H1 (cell line): Measurements from ENCODE around the gene MOV10L1. TPM values are rescaled to one million over a fixed set of nuclear protein-coding genes. Genes with fewer than 3 reads are reported as not detected.

Experiments
- CTCF ChIA-PET: fragments of 300-600 bp; sonication (Branson Sonifier 250); formaldehyde crosslinking; loops from one replicate; lab custom pipeline; 2021; ENCODE audit not compliant: partially characterized antibody; lab: Charles Lee
- POLR2A ChIA-PET: fragments of 300-600 bp; sonication (Branson Sonifier 250); formaldehyde crosslinking; loops from one replicate; lab custom pipeline; 2021; ENCODE audit warnings: inconsistent platforms; ENCODE audit not compliant: partially characterized antibody; lab: Charles Lee
- DNase-seq, 2 experiments: peaks; one replicate each; pipeline versions ENCODE4 v3.0.0 to v3.0.0-alpha.2; 2010 to 2022; ENCODE audit warnings: low spot score in 2 of 2, low read depth in 1 of 2, mixed read lengths in 1 of 2
- FAIRE-seq: peaks from 2 replicates; lab custom pipeline; 2011; peaks lifted over from hg19 to GRCh38; lab: Jason Lieb, UNC
- H2AFZ ChIP-seq: 2 replicates; pipeline ENCODE4 v1.8.1; 2012; ENCODE audit warnings: low read length, inconsistent platforms
- H2AK5ac ChIP-seq: 2 replicates; pipeline ENCODE4 v1.6.1; 2013; ENCODE audit warnings: low read depth, low read length
- H2BK120ac ChIP-seq: replicated peaks from 2 replicates; pipeline ENCODE3; 2013; ENCODE audit warnings: low read depth, low read length, inconsistent platforms
- H2BK12ac ChIP-seq: 2 replicates; pipeline ENCODE4 v1.6.1; 2013; ENCODE audit warnings: low read depth, low read length
- H2BK15ac ChIP-seq: 2 replicates; pipeline ENCODE4 v1.6.1; 2013; ENCODE audit warnings: low read length
- H2BK20ac ChIP-seq: 2 replicates; pipeline ENCODE4 v1.6.1; 2013; ENCODE audit warnings: low read length
- H2BK5ac ChIP-seq: 2 replicates; pipeline ENCODE4 v1.6.1; 2013; ENCODE audit warnings: low read depth, low read length
- H3K14ac ChIP-seq: 2 replicates; pipeline ENCODE4 v1.6.1; 2013; ENCODE audit warnings: inconsistent platforms; ENCODE audit not compliant: insufficient read length
- H3K18ac ChIP-seq: 2 replicates; pipeline ENCODE4 v1.6.1; 2013; ENCODE audit warnings: low read length; ENCODE audit errors: extremely low read depth
- H3K23ac ChIP-seq: 2 replicates; pipeline ENCODE4 v1.6.1; 2013; ENCODE audit warnings: inconsistent platforms; ENCODE audit not compliant: insufficient read length
- H3K23me2 ChIP-seq: 2 replicates; pipeline ENCODE4 v1.6.1; 2013; ENCODE audit warnings: low read depth, low read length
- H3K27ac ChIP-seq: 2 replicates; pipeline ENCODE4 v1.6.1; 2011; ENCODE audit warnings: low read depth, low read length, inconsistent platforms
- H3K27me3 ChIP-seq, 4 experiments: replicated peaks in 1 of 4; 1 replicate in 1 of 4; 2 replicates in 3 of 4; pipeline versions ENCODE4 v1.6.1 to v1.8.1; 2011 to 2013; ENCODE audit warnings: low read length in 3 of 4, mild to moderate bottlenecking in 3 of 4, inconsistent platforms in 2 of 4, mixed read lengths in 2 of 4, moderate library complexity in 1 of 4; ENCODE audit not compliant: control insufficient read depth in 3 of 4, insufficient read depth in 3 of 4; ENCODE audit errors: extremely low read depth in 1 of 4
- H3K36me3 ChIP-seq, 4 experiments: 2 replicates each; pipeline versions ENCODE4 v1.6.1 to v1.8.1; 2011 to 2013; ENCODE audit warnings: mild to moderate bottlenecking in 4 of 4, low read length in 3 of 4, moderate library complexity in 2 of 4, control low read depth in 1 of 4, inconsistent platforms in 1 of 4; ENCODE audit not compliant: insufficient read depth in 4 of 4, control insufficient read depth in 2 of 4
- H3K4ac ChIP-seq: replicated peaks from 2 replicates; pipeline ENCODE3; 2013; ENCODE audit warnings: low read length, low read depth, mixed read lengths, inconsistent platforms; ENCODE audit not compliant: insufficient read length
- H3K4me1 ChIP-seq, 4 experiments: replicated peaks in 1 of 4; 1 replicate in 1 of 4; 2 replicates in 3 of 4; pipeline versions ENCODE4 v1.6.1 to v1.8.1; 2011 to 2013; ENCODE audit warnings: low read length in 3 of 4, inconsistent platforms in 2 of 4, mixed read lengths in 1 of 4; ENCODE audit not compliant: insufficient read depth in 4 of 4, control insufficient read depth in 3 of 4
- H3K4me2 ChIP-seq, 2 experiments: 2 replicates each; pipeline versions ENCODE4 v1.6.1 to v1.8.1; 2011 to 2013; ENCODE audit warnings: low read depth in 2 of 2, low read length in 2 of 2, control low read depth in 1 of 2, inconsistent platforms in 1 of 2, mild to moderate bottlenecking in 1 of 2; ENCODE audit not compliant: insufficient read depth in 1 of 2
- H3K4me3 ChIP-seq, 4 experiments: fragments of 200-600, 300-600 bp in 1 of 4; sonication (generic), shearing (Covaris generic), sonication (Bioruptor Twin) in 1 of 4; 2 replicates each; pipeline versions ENCODE4 v1.5.1 to v1.8.1; 2011 to 2016; ENCODE audit warnings: low read length in 4 of 4, low read depth in 3 of 4, control low read depth in 2 of 4, inconsistent platforms in 2 of 4, mild to moderate bottlenecking in 2 of 4, mixed read lengths in 1 of 4, moderate library complexity in 1 of 4; ENCODE audit not compliant: insufficient read depth in 2 of 4; ENCODE audit errors: extremely low read depth in 1 of 4
- H3K56ac ChIP-seq: replicated peaks from 2 replicates; pipeline ENCODE3; 2013; ENCODE audit warnings: low read depth, mild to moderate bottlenecking, mixed read lengths, low read length, inconsistent platforms; ENCODE audit not compliant: insufficient read length
- H3K79me1 ChIP-seq: 2 replicates; pipeline ENCODE4 v1.6.1; 2013; ENCODE audit warnings: low read depth, low read length, control low read depth
- H3K79me2 ChIP-seq, 2 experiments: 2 replicates each; pipeline versions ENCODE4 v1.6.1 to v1.8.1; 2012 to 2013; ENCODE audit warnings: low read length in 2 of 2, mild to moderate bottlenecking in 2 of 2, inconsistent platforms in 1 of 2; ENCODE audit not compliant: insufficient read depth in 2 of 2, control insufficient read depth in 1 of 2
- H3K9ac ChIP-seq, 4 experiments: replicated peaks in 1 of 4; 1 replicate in 1 of 4; 2 replicates in 3 of 4; pipeline versions ENCODE4 v1.6.1 to v1.8.1; 2011 to 2013; ENCODE audit warnings: low read depth in 3 of 4, low read length in 3 of 4, control low read depth in 2 of 4, mild to moderate bottlenecking in 2 of 4, moderate library complexity in 2 of 4, inconsistent platforms in 1 of 4; ENCODE audit errors: extremely low read depth in 1 of 4
- H3K9me3 ChIP-seq, 2 experiments: 2 replicates each; pipeline versions ENCODE4 v1.6.1 to v1.8.1; 2012 to 2013; ENCODE audit warnings: mild to moderate bottlenecking in 2 of 2, moderate library complexity in 2 of 2, control low read depth in 1 of 2, inconsistent platforms in 1 of 2, low read depth in 1 of 2, low read length in 1 of 2, mixed read lengths in 1 of 2; ENCODE audit not compliant: insufficient read depth in 2 of 2
- H4K20me1 ChIP-seq, 2 experiments: replicated peaks in 1 of 2; 2 replicates each; pipeline versions ENCODE3 to v1.8.1; 2011 to 2013; ENCODE audit warnings: inconsistent platforms in 2 of 2, low read length in 2 of 2, mild to moderate bottlenecking in 1 of 2; ENCODE audit not compliant: insufficient read depth in 2 of 2, control insufficient read depth in 1 of 2
- H4K5ac ChIP-seq: 2 replicates; pipeline ENCODE4 v1.6.1; 2013; ENCODE audit warnings: low read length, low read depth, mixed read lengths, inconsistent platforms; ENCODE audit not compliant: insufficient read length
- H4K8ac ChIP-seq: 2 replicates; pipeline ENCODE4 v1.8.0; 2013; ENCODE audit warnings: mild to moderate bottlenecking, moderate library complexity, low read length, inconsistent platforms; ENCODE audit not compliant: insufficient read depth; ENCODE audit errors: extremely low read depth
- H4K91ac ChIP-seq: replicated peaks from 2 replicates; pipeline ENCODE3; 2013; ENCODE audit warnings: low read length, mixed read lengths, inconsistent platforms; ENCODE audit not compliant: insufficient read length
- ASH2L ChIP-seq: fragments of 200-600, 300-600 bp; sonication (generic); IDR thresholded peaks from one replicate; pipeline ENCODE4 v1.7.1; 2017; ENCODE audit warnings: low read length
- WGBS, 2 experiments: shearing (Covaris generic) in 1 of 2; methylation state at CpG; one replicate each; pipeline versions ENCODE4 v1.1.6 to v1.1.7; 2013 to 2015; ENCODE audit warnings: low lambda C conversion rate in 2 of 2, mixed read lengths in 2 of 2, inconsistent platforms in 1 of 2, low coverage in 1 of 2, missing lambda C conversion rate in 1 of 2; ENCODE audit not compliant: insufficient replicate concordance in 2 of 2, insufficient coverage in 1 of 2, insufficient read length in 1 of 2; ENCODE audit errors: extremely low coverage in 1 of 2, missing lambda C conversion rate in 1 of 2; 5-methylcytosine and 5-hydroxymethylcytosine counted together
- polyA plus RNA-seq, 7 experiments: library from polyadenylated mRNA; depleted of rRNA in 3 of 7; stranded (reverse) in 5 of 7; unstranded in 2 of 7; fragments of >200 nt in 5 of 7; fragments of 200-250 nt in 2 of 7; gene quantifications; 1 replicate in 5 of 7; 2 replicates in 1 of 7; 4 replicates in 1 of 7; pipeline versions ENCODE4 v1.2.1 to v1.2.3, GENCODE V29; 2011 to 2013; ENCODE audit warnings: missing spikeins in 2 of 7, mixed read lengths in 2 of 7
- total RNA-seq: library from RNA; stranded (reverse); fragmentation: NEBNext Ultra II Directional; extraction: Animal tissue kit (Norgen Biotek cat#: 25700); gene quantifications from 2 replicates; pipeline ENCODE4 v1.2.1, GENCODE V29; 2021

MOV10L1 gene
- total and polyA plus RNA-seq, 2 of the 8 experiments (the other 6 are each of a cell fraction or from before 2014, with no cell fraction given): 0.32 TPM; not detected in 1

- Histone ChIP-seq H3K4ac (no peak overlapping the region), H3K9ac (no peak overlapping the region), H2AFZ (no peak overlapping the region), H3K79me2 (no peaks in the 10 kb centered on the region), H3K27ac (no peak overlapping the region), H2BK5ac (no peak overlapping the region), H2BK20ac (no peak overlapping the region), H3K9me3 (no peaks in the 10 kb centered on the region), H4K5ac (no peak overlapping the region), H3K27me3 (no peaks in the 10 kb centered on the region), H3K23ac (no peak overlapping the region), H4K91ac (no peak overlapping the region), H3K56ac (no peak overlapping the region), H2BK120ac (no peak overlapping the region), H3K14ac (no peak overlapping the region), H3K36me3 (no peaks in the 10 kb centered on the region), H3K4me1 (no peaks in the 10 kb centered on the region), H3K18ac (no peak overlapping the region), H3K4me2 (no peak overlapping the region), H3K4me3 (no peak overlapping the region), H3K23me2 (no peaks in the 10 kb centered on the region), H4K8ac (no peak overlapping the region), H2BK12ac (no peak overlapping the region), H2AK5ac (no peak overlapping the region), H4K20me1 (no peaks in the 10 kb centered on the region), H2BK15ac (no peak overlapping the region), H3K79me1 (no peaks in the 10 kb centered on the region)
- DNase-seq (no peak), FAIRE-seq (no peak)
- 91% methylated on average over 15 of the region's 15 CpGs; no CpG with 5 or more reads in 1 of the 2 experiments for WGBS, 2 experiments
- ChIA-PET CTCF (interaction anchor here (1.2 to 1.5 kb wide), 2 partner anchors 9 to 10 kb away, joined by 3 to 5 read pairs; no protein-coding TSS in a partner anchor), POLR2A (no interaction called here)
- TF ChIP-seq ASH2L: no peak
Measured at GRCh38 chr22:50139843-50140415, 50.1 kb downstream of the MOV10L1 start.
